GM18870 (cell line): ENCODE results near the gene C5AR1.
"Not testable (repeated sequence)": the region's sequence is repeated elsewhere in the genome, so short reads cannot be mapped to it uniquely, and the experiment has no call there.

Experiments used
- ATAC-seq: cut with Tn5 transposase; IDR thresholded peaks from one replicate; pipeline ENCODE4 v1.9.1; 2021; ENCODE audit warnings: moderate library complexity; ENCODE audit not compliant: unreplicated experiment

The C5AR1 gene

GRCh38 chr19:47283405-47284059 is 26.1 kb upstream of the C5AR1 start:
- ATAC-seq: no peak

DNA sequence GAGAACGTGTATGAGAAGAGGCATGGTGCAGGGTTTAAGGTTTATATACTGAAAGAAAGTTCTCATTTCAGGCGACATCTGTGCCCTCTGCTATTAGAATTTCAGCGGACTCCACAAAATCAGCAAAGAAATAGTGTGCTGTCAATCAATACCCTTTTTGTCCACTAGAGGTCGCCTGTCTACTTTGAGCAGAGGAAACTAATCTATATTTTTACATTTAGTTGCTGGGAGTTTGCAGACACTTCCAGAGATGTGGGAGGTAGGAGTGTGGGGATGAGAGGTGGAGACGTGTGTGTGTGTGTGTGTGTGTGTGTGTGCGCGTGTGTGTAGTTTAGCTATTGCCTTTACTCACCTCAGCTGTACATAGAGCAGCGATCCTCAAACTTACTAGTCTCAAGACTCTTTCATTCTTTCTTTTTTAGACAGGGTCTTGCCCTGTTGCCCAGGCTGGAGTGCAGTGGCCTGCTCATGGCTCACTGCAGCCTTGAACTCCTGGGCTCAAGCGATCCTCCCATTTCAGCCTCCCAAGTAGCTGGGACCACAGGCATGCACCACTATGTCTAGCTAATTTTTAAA is 25.2 kb upstream of the C5AR1 start:
- no peak for ATAC-seq

GRCh38 chr19:47296036-47296435 is 13.6 kb upstream of the C5AR1 start:
- ATAC-seq: no peak

- not testable (repeated sequence) for ATAC-seq
Observed at GRCh38 chr19:47300867-47301266, 8.8 kb upstream of the C5AR1 start.

DNA sequence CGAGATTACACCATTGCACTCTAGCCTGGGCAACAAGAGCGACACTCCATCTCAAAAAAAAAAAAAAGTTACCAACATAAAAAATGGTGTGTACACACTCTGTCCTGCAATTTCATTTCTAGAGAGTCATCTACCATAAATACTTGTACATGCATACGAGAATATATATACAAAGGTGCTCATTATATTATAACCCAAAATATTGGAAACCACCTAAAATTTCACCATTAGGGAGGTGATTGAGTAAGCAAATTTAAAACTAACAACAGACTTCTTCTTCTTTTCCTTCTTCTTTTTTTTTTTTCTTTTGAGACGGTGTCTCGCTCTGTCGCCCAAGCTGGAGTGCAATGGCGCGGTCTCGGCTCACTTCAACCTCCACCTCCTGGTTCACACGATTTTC is 7.4 kb upstream of the C5AR1 start:
- no peak for ATAC-seq

GRCh38 chr19:47303966-47304365 is 5.7 kb upstream of the C5AR1 start:
- ATAC-seq: no peak

GRCh38 chr19:47305309-47305751 is 4.3 kb upstream of the C5AR1 start:
- no peak for ATAC-seq

GRCh38 chr19:47306303-47306702 is 3.4 kb upstream of the C5AR1 start:
- no peak for ATAC-seq

GRCh38 chr19:47309038-47309437 is 623 bp upstream of the C5AR1 start:
- no peak for ATAC-seq

DNA sequence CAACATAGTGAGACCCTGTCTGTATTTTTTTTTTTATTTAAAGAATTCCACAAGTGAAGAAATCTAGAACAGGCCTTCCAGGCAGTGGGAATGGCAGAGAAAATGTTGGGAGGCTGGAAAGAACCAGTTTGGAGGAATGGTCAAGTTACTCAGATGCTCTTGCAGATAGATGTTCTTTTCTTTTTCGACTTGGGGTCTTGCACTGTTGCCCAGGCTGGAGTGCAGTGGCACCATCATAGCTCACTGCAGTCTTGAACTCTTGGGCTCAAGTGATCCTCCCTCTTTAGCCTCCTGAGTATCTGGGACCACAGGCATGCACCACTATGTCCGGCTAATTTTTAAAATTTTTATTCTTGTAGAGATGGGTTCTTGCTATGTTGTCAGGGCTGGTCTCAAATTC is 662 bp downstream of the C5AR1 start:
- no peak for ATAC-seq

- no peak for ATAC-seq
Observed at GRCh38 chr19:47310819-47311218, 1.2 kb downstream of the C5AR1 start.

GRCh38 chr19:47312366-47313006 is 2.8 kb downstream of the C5AR1 start:
- ATAC-seq: no peak

DNA sequence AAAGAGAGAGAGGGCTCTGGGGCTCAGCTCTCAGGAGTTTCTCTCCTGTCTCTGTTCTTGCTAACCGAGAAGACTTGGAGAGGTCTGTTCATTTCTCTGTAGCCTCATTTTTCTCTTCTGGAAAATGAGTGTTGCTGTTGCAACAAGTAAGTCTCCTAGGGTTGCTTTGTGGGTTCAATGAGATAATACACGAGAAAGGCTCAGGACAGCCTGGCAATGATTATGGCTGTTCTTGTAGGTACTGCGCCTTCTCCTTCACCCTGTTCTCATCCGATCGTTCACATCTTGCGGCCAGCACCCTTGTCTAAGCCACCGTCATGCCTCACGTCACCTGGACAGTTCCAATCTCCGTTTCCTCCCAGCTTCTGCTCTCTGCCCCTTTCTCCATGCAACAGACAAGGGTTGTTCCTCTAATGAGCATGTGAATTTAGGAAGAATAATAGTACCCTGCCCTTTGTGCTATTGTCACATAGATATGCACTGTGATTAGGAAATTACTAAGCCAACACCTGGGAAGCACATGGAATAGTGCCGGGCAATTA is 4.2 kb downstream of the C5AR1 start:
- no peak for ATAC-seq

- no peak for ATAC-seq
Observed at GRCh38 chr19:47315125-47315821, 5.6 kb downstream of the C5AR1 start.

- ATAC-seq: no peak
Observed at GRCh38 chr19:47316513-47316912, 6.9 kb downstream of the C5AR1 start.

DNA sequence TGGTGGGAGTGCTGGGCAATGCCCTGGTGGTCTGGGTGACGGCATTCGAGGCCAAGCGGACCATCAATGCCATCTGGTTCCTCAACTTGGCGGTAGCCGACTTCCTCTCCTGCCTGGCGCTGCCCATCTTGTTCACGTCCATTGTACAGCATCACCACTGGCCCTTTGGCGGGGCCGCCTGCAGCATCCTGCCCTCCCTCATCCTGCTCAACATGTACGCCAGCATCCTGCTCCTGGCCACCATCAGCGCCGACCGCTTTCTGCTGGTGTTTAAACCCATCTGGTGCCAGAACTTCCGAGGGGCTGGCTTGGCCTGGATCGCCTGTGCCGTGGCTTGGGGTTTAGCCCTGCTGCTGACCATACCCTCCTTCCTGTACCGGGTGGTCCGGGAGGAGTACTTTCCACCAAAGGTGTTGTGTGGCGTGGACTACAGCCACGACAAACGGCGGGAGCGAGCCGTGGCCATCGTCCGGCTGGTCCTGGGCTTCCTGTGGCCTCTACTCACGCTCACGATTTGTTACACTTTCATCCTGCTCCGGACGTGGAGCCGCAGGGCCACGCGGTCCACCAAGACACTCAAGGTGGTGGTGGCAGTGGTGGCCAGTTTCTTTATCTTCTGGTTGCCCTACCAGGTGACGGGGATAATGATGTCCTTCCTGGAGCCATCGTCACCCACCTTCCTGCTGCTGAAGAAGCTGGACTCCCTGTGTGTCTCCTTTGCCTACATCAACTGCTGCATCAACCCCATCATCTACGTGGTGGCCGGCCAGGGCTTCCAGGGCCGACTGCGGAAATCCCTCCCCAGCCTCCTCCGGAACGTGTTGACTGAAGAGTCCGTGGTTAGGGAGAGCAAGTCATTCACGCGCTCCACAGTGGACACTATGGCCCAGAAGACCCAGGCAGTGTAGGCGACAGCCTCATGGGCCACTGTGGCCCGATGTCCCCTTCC is 10.5 kb downstream of the C5AR1 start:
- no peak for ATAC-seq

- ATAC-seq: no peak
Observed at GRCh38 chr19:47321630-47322029, 12.0 kb downstream of the C5AR1 start.

GRCh38 chr19:47322058-47322457 is 12.4 kb downstream of the C5AR1 start:
- no peak for ATAC-seq

GRCh38 chr19:47323409-47323808 is 13.7 kb downstream of the C5AR1 start:
- no peak for ATAC-seq

GRCh38 chr19:47323872-47324271 is 14.2 kb downstream of the C5AR1 start:
- no peak for ATAC-seq
